HT-29 (cell line): Measurements from ENCODE around the gene FAM110C. TPM values are rescaled to one million over a fixed set of nuclear protein-coding genes. Genes with fewer than 3 reads are reported as not detected.
"Not testable (repeated sequence)": the region's sequence is repeated elsewhere in the genome, so short reads cannot be mapped to it uniquely, and the experiment has no call there.

Experiments used
- DNase-seq: peaks from one replicate; pipeline ENCODE4 v3.0.0-alpha.2; 2015; ENCODE audit warnings: low spot score
- total RNA-seq: library from RNA; depleted of rRNA; stranded (reverse); fragments of >200 nt; shearing (Covaris generic); gene quantifications from 2 replicates; pipeline ENCODE4 v1.2.3, GENCODE V29; 2014; rRNA removed

FAM110C gene
- total RNA-seq: 33.7 and 33.9 TPM in 2 replicates

GRCh38 chr2:46471-47345 lies at the start of gene FAM110C:
Gene FAM110C, minus strand, starts transcription at chr2:46505. Its CDS starts 120 bp downstream, at chr2:46385.
- DNase-seq: peak; percentile 85

GRCh38 chr2:92326-92725 lies 46.0 kb upstream of the FAM110C start:
- DNase-seq: no peak

DNA sequence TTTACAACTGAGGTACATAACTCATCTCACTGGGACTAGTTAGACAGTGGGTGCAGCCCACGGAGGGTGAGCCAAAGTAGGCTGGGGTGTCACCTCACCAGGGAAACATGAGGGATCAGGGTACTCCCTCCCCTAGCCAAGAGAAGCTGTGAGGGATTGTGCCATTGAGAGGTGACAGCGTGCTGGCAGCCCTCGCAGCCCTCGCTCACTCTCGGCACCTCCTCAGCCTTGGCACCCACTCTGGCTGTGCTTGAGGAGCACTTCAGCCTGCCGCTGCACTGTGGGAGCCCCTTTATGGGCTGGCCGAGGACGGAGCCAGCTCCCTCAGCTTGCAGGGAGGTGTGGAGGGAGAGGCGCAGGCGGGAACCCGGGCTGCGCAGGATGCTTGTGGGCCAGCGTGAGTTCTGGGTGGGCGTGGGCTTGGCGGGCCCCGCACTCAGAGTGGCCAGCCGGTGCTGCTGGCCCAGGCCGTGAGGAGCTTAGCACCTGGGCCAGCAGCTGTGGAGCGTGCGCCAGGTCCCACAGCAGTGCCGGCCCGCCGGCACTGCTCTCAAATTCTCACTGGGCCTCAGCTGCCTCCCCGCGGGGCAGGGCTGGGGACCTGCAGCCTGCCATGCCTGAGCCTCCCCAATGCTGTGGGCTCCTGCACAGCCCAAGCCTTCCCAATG lies 44.5 kb upstream of the FAM110C start:
- no peak for DNase-seq

DNA sequence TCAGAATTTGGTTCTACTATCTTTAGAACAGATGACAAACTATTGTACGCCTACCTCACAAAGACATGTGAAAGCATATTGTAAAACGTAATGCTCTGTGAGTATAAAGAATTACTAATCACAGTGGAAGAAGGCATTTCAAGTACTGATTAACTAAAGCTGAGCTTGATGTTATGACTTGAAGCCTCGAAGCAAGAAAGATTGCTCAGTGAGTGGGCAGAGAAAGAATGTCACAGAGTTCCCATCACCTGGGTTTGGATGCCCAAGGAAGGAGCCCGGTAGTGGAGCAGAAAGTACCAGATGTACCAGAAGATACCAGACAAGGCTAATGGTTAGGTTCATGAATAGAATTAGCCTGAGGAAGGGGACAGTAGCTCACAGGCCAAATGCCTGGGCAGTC lies 39.5 kb upstream of the FAM110C start:
- no peak for DNase-seq

- DNase-seq: no peak
Observed at GRCh38 chr2:84121-84520, 37.8 kb upstream of the FAM110C start.

DNA sequence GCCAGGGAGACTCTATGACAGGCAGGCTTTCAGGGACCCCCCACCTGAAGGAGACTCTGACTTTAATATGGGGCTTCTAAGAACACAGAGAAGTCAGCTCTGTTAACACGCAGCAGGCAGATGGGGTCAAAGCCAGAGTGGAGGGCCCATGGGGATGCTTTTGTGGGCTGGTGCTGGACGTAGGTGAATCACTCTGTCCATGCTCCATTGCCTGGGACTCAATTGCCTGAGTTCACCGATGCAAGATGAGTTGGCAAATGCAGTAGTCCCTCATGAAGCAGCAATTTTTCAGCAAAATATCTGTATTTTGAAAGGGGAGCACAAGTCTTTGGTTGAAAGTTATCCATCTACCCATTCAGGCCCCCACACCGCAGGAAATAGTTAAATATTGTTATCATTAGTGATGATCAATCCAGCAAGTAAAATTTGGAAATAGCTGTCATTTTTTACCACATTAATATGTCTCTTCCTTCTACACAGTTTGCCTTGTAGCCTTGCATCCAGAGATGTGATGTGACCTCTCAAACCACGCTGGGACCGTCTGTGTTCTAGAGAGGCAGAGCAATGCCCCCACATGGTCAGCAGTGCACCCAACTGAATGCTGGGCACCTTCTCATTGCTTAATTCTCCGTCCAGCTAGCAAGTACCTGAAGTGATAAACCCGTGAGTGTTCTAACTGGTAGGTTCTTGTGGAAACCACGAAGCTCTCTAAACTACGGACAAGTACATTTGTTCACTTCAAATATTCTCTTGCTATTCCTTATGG lies 34.8 kb upstream of the FAM110C start:
- peak; percentile 28 for DNase-seq

- DNase-seq: no peak
Observed at GRCh38 chr2:80378-80777, 34.1 kb upstream of the FAM110C start.

- DNase-seq: peak; percentile 16
Observed at GRCh38 chr2:71309-72035, 25.2 kb upstream of the FAM110C start.

DNA sequence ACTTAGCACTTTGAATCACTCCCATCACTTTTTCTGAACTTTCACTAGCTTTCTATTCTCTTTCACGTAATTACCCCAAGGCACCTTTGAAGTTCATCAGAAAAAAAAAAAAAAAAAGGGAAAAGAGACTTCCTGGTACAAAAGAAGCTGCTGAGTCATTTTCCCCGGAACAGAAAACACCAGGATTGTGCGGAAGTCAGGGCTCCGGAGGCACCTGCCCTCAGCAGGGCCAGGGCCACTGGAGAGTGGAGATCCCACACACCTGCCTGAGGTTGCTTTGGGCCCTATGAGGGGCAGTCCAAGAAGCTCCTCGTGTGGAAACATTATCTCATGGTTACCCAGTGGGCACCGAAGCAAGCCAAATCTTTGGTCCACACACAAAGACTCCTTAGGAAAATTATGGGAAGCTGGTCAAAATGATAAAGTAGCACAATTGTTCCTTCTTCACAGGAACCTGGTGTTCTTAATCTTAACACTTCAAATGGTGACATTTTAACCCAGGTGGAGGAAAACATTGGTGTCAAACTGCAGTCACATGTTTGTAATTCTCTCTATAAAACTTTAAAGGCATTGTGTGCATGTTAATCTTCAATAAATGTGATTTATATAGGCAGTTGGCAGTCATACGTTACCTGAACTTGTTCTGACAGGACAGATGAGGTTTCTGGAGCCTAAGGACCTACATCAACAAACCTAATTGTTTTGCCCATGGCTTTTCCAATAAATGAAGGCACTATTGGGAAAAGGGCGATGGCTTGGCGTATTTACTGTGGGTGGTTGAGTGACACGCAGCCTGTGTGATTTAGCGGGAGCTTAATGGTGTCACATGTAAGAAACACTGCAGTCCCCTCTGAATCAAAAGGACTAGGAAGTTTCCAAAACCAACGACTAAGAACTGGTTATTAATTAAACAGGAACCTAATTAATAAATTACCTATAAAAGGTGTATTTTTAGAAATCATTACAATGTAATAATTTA lies 23.4 kb upstream of the FAM110C start:
- peak; percentile 84 for DNase-seq

DNA sequence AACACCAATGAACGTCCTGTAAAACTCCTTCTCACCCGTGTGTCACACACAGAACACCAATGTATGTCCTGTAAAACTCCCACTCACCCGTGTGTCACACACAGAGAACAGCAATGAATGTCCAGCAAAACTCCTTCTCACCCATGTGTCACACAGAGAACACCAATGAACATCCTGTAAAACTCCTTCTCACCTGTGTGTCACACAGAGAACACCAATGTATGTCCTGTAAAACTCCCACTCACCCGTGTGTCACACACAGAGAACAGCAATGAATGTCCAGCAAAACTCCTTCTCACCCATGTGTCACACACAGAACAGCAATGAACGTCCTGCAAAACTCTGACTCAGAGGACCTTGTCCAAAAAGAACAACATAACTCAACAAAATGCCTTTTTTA lies 22.3 kb upstream of the FAM110C start:
- DNase-seq: not testable (repeated sequence)

DNA sequence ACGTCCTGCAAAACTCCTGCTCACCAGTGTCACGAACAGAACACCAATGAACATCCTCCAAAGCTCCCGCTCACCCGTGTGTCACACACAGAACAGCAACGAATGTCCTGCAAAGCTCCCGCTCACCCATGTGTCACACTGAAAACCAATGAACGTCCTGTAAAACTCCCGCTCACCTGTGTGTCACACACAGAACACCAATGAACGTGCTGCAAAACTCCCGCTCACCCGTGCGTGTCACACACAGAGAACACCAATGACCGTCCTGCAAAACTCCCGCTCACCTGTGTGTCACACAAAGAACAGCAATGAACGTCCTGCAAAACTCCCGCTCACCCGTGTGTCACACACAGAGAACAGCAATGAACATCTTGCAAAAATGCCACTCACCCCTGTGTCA lies 20.5 kb upstream of the FAM110C start:
- no peak for DNase-seq

DNA sequence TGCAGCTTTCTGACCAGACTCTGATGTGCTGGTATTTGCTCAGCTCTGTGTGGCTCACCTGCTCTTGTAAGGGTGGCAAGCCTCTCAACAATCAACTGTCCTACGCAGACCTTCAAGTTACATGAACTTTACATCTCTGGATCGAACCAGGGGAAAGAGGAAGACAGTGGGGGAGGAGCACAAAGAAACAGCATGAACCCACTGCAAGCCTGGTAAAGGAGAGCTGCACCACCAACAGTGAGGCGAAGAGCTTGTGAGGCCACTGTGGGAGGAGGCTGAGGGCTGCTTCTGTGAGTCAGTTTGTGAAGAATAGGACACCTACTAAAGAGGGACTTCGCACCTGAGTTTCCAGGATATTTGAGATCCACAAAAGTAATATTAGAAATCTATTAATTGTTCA lies 18.8 kb upstream of the FAM110C start:
- no peak for DNase-seq

GRCh38 chr2:55587-56448 lies 9.5 kb upstream of the FAM110C start:
- no peak for DNase-seq

DNA sequence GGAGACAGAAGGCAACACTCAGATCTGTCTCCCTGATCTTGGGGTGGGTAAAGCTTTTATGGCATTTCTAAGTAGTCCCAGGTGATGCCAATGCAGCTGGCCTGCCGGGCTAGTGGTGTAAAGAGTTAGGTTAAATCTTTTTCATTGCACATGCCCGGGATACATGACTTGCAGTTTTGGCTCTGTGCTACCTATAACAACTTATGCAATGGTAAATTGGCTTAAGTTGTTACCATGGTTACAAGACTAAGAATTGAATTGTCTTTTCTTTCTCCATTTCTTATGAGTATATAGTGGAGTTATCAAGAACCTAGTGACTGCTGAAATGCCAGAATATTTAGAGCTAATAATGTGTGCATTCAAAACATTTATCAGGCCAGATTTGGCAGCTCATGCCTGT lies 5.3 kb upstream of the FAM110C start:
- no peak for DNase-seq

DNA sequence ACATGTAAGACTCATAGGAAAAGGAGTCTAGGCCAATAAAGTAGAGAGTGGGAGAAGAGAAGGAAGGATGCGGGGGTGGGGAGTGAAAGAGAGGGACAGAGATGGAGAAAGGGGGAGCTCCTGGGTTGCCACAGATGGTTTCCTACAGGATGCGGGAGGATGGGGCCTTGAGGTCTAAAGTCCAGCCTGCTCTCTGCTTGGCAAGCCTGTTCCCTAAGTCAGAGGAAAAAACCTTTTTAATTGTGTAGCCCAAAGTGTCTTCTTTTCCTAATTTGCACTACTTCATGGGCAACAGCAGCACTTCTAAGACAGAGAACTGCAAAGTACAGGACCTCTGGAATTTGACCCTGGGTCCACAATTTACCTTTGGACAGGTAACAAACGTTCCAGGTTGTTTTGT lies 1.4 kb upstream of the FAM110C start:
- peak; percentile 61 for DNase-seq

GRCh38 chr2:47346-47725 lies 1.0 kb upstream of the FAM110C start:
- DNase-seq: no peak

GRCh38 chr2:46131-46470 lies 204 bp downstream of the FAM110C start:
- DNase-seq: no peak

DNA sequence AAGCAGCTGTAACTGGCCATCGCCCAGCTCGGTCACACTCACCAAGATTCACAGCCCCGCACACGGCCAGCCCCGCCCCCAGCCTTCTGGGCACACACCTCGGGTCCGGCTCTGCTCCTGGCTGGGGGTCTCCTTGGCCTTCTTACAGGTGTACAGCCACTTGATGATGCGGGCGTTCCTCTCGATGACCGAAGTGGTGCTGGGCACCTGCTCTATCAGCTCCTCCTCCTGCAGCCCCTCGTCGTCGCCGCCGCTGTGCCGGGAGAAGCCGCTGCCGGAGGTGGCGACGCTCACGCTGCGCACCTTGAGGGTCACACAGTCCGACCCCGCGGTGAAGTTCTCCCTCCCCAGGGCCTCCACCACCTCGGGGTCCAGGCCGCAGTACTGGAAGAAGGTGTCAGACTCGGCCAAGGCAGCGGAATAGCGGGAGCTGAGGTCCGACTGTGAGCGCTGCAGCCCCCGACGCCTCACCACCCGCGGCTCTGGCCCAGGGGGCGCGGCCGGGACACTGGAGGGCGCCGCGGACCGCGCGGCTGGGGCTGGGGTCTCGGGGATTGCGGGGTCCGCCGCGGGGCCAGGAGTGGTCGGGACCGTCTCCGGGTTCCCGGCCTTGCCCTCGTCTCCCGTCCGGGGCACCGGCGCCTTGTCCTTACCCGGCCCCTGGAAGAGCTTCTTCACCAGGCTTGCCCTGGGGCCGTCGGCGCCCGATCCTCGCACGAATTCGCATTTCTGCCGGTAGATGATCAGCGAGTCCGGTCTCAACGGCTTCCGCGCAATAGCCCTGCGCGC lies 769 bp downstream of the FAM110C start:
- peak; percentile 41 for DNase-seq
